Heart left ventricle (tissue), 16 donors: ENCODE data around the gene ZNF771. TPM values are rescaled to one million over a fixed set of nuclear protein-coding genes. Genes with fewer than 3 reads are reported as not detected.
A peak's percentile ranks its signal among the peaks of the same experiment; 100 is the strongest.

ENCODE experiments used
- ATAC-seq, 4 donors: fragments of 200-7000 bp; cut with Tn5 transposase; one replicate each; pipeline ENCODE4 v1.9.1; 2020 to 2022; ENCODE audit warnings: moderate library complexity in 4 of 4, mild to moderate bottlenecking in 3 of 4, moderate number of reproducible peaks in 1 of 4
- DNase-seq, 5 donors: peaks; one replicate each; pipeline ENCODE4 v3.0.0-alpha.2; 2020
- H3K27ac ChIP-seq, 12 donors: fragments of 200-600 bp; sonication (generic) in 4 of 12; one replicate each; pipeline versions ENCODE4 v1.5.0 to v1.8.0; 2016 to 2022; ENCODE audit warnings: mild to moderate bottlenecking in 2 of 12
- H3K27me3 ChIP-seq, 9 donors: fragments of 200-600 bp; sonication (generic) in 2 of 9; one replicate each; pipeline versions ENCODE4 v1.5.1 to v1.8.0; 2016 to 2022; ENCODE audit warnings: mild to moderate bottlenecking in 3 of 9
- H3K36me3 ChIP-seq, 9 donors: fragments of 200-600 bp; sonication (generic) in 2 of 9; one replicate each; pipeline versions ENCODE4 v1.5.0 to v1.8.0; 2018 to 2022; ENCODE audit warnings: mild to moderate bottlenecking in 2 of 9
- H3K4me1 ChIP-seq, 12 donors: fragments of 200-600 bp; sonication (generic) in 4 of 12; one replicate each; pipeline versions ENCODE4 v1.5.0 to v1.8.0; 2016 to 2022; ENCODE audit warnings: mild to moderate bottlenecking in 3 of 12
- H3K4me3 ChIP-seq, 12 donors: fragments of 200-600 bp; sonication (generic) in 4 of 12; one replicate each; pipeline versions ENCODE4 v1.5.0 to v1.8.0; 2017 to 2022; ENCODE audit warnings: mild to moderate bottlenecking in 9 of 12, moderate library complexity in 4 of 12
- H3K9me3 ChIP-seq, 12 donors: fragments of 200-600 bp; sonication (generic) in 4 of 12; one replicate each; pipeline versions ENCODE4 v1.5.0 to v1.8.0; 2016 to 2022; ENCODE audit warnings: mild to moderate bottlenecking in 1 of 12
- CTCF ChIP-seq, 12 donors: fragments of 200-600 bp; sonication (generic) in 4 of 12; IDR thresholded peaks; one replicate each; pipeline versions ENCODE4 v1.5.0 to v1.8.0; 2018 to 2022; ENCODE audit warnings: antibody characterized with exemption in 12 of 12, mild to moderate bottlenecking in 5 of 12
- POLR2A ChIP-seq, 2 donors: fragments of 450-650 bp; IDR thresholded peaks; one replicate each; pipeline ENCODE4 v1.6.1; 2017; ENCODE audit warnings: antibody characterized with exemption in 2 of 2, mild to moderate bottlenecking in 2 of 2, moderate library complexity in 2 of 2
- WGBS, 4 donors: extraction: QIAGEN DNeasy Blood & Tissue Kit in 2 of 4; methylation state at CpG; one replicate each; pipeline versions ENCODE4 v1.1.5 to v1.1.7; 2013 to 2018; 5-methylcytosine and 5-hydroxymethylcytosine counted together
- intact Hi-C, 10 donors: fragments of 100-400 bp; cut with DNase I; formaldehyde crosslinking; loops; one replicate each; pipeline versions ENCODE4 v1.11.1 to v1.14.2; 2022
- polyA plus RNA-seq, 2 donors: library from polyadenylated mRNA; stranded (reverse); fragments of 200-250 nt; gene quantifications; one replicate each; pipeline ENCODE4 v1.2.3, GENCODE V29; 2013
- total RNA-seq, 9 donors: library from RNA; depleted of rRNA in 2 of 9; stranded (reverse); fragments of >200 nt in 2 of 9; fragmentation: NEBNext Ultra II Directional in 3 of 9; extraction: Animal tissue kit (Norgen Biotek cat#: 25700) in 3 of 9; gene quantifications; one replicate each; pipeline versions ENCODE4 v1.1.0 to v1.2.4, GENCODE V29; 2016 to 2023
- donor health status: ischemic (EF 13 %, LVEDD 7.1; RV severe dilation, severe dysfunction).
- donor health status: healthy with polysubstance abuse.
- donor health status: DM: no; HTN: yes; CAD: no.
- donor health status: DM: no; HTN: no; CAD: no.
- donor health status: ischemic (EF 25% LVEDD 6.9; RV normal size, moderate dysfunction).
- donor health status: ischemic (EF 25% LVEDD 5.7; RV mildly dilated, moderate dysfunction).
- donor health status: healthy.
- donor health status: DM: yes; HTN: yes; CAD: no.
- donor health status: ischemic (EF 35%, LVEDD 5.7; RV mildly dilated, moderate dysfunction).
- donor health status: nonischemic (EF 11% LVEDD 7.7; RV severe dilation, severe dysfunction).
- donor health status: DM: yes; HTN: yes; CAD: no.
- donor health status: PGD.
- donor health status: ischemic (EF 29% LVEDD 5.4; RV normal size, mild dysfunction).
- donor health status: nonischemic (EF 23%, LVEDD 6.1; RV moderate dilation, normal function).

Gene ZNF771
- total and polyA plus RNA-seq, 11 donors: 4.4 to 18.8 (median 6.8) TPM

- H3K9me3 ChIP-seq: no peaks in the 10 kb centered on the region
- WGBS, 4 donors: 86 to 91% (median 89%) methylated on average over 8 of the region's 8 CpGs
- no peak for ATAC-seq
- no peak overlapping the region for H3K27ac ChIP-seq
- TF ChIP-seq CTCF (IDR thresholded peaks at IDR 0.05): no peak
- TF ChIP-seq POLR2A (IDR thresholded peaks at IDR 0.05): no peak
- no peaks in the 10 kb centered on the region for H3K27me3 ChIP-seq
- H3K4me1 ChIP-seq: peaks cover 0 to 29% (median 9%) of the 10 kb centered on the region in 12 donors
- peaks cover 0 to 18% (median 6%) of the 10 kb centered on the region in 9 donors for H3K36me3 ChIP-seq
- intact Hi-C loops: loop anchor here in 3 of 10 donors (5.0 to 10.0 kb wide), 2 partner anchors 35 to 307 kb away; partner anchors contain the start of genes TBX6 (in 1 of the 3) and YPEL3 (in 1 of the 3)
- no peak overlapping the region for H3K4me3 ChIP-seq
- no peak for DNase-seq
Measured at GRCh38 chr16:30401768-30402425, 5.5 kb upstream of the ZNF771 start.

GRCh38 chr16:30406795-30407101, 658 bp upstream of the ZNF771 start:
- intact Hi-C loops: loop anchor here in 4 of 10 donors (2.0 to 10.0 kb wide), 6 partner anchors 28 to 334 kb away; partner anchors contain the start of genes TBX6 (in 2 of the 4) and YPEL3 (in 1 of the 4)
- H3K27me3 ChIP-seq: no peaks in the 10 kb centered on the region
- WGBS, 4 donors: 15 to 22% (median 19%) methylated on average over 14 of the region's 14 CpGs

GRCh38 chr16:30407804-30408534, 563 bp downstream of the ZNF771 start:
- H3K27me3 ChIP-seq: no peaks in the 10 kb centered on the region
- WGBS, 4 donors: 13 to 15% (median 15%) methylated on average over 16 to 19 of the region's 19 CpGs
- peaks cover 0 to 21% (median 12%) of the 10 kb centered on the region in 9 donors for H3K36me3 ChIP-seq
- no peaks in the 10 kb centered on the region for H3K9me3 ChIP-seq
- H3K4me1 ChIP-seq: peaks cover 0 to 33% (median 17%) of the 10 kb centered on the region in 12 donors
- no peak for TF ChIP-seq POLR2A (IDR thresholded peaks at IDR 0.05)
- no peak for TF ChIP-seq CTCF (IDR thresholded peaks at IDR 0.05)
- ATAC-seq (peak; percentile 2 to 57 (median 18)), DNase-seq (peak in 1 of 5 donors; percentile 54)
- intact Hi-C loops: loop anchor here in 4 of 10 donors (2.0 to 10.0 kb wide), 6 partner anchors 29 to 336 kb away; partner anchors contain the start of genes TBX6 (in 2 of the 4) and YPEL3 (in 1 of the 4)
- H3K27ac ChIP-seq: peak overlapping the region; percentile 61 to 93 (median 85)
- peak overlapping the region; percentile 54 to 96 (median 76) for H3K4me3 ChIP-seq

More at GRCh38 chr16:30406795-30407101, 658 bp upstream of the ZNF771 start:
- Histone ChIP-seq H3K9me3 (no peaks in the 10 kb centered on the region), H3K36me3 (peaks cover 0 to 8% (median 5%) of the 10 kb centered on the region in 9 donors), H3K4me3 (peak overlapping the region; percentile 54 to 96 (median 76)), H3K27ac (peak overlapping the region in 11 of 12 donors; percentile 76 to 93 (median 85)), H3K4me1 (peaks cover 0 to 33% (median 17%) of the 10 kb centered on the region in 12 donors)
- TF ChIP-seq CTCF (IDR thresholded peaks at IDR 0.05) (no peak), POLR2A (IDR thresholded peaks at IDR 0.05) (no peak)
- ATAC-seq: no peak
- no peak for DNase-seq
